Activated CD4-positive, alpha-beta T cell treated with anti-CD3 and anti-CD28 coated beads for 36 hours (primary cell): ENCODE results near the gene TPCN2. TPM values are rescaled to one million over a fixed set of nuclear protein-coding genes. Genes with fewer than 3 reads are reported as not detected.

Experiments used
- ATAC-seq: fragments of 200-7000 bp; cut with Tn5 transposase; one replicate; pipeline ENCODE4 v1.10.0; 2021; ENCODE audit warnings: mild to moderate bottlenecking, moderate library complexity
- CTCF ChIA-PET: fragments of 350-600 bp; sonication (Branson Sonifier 250); formaldehyde crosslinking; loops from one replicate; lab custom pipeline; 2021; ENCODE audit warnings: antibody characterized with exemption; lab: Charles Lee
- POLR2A ChIA-PET: fragments of 350-600 bp; sonication (Branson Sonifier 250); formaldehyde crosslinking; loops from one replicate; lab custom pipeline; 2021; ENCODE audit warnings: antibody characterized with exemption, inconsistent platforms; lab: Charles Lee
- DNase-seq: peaks from one replicate; pipeline ENCODE4 v3.0.0-alpha.2; 2020
- H3K27ac Mint-ChIP-seq: one replicate; pipeline ENCODE4 v1.8.0; 2021; ENCODE audit warnings: mixed read lengths
- H3K27me3 Mint-ChIP-seq: one replicate; pipeline ENCODE4 v1.8.0; 2021; ENCODE audit warnings: mixed read lengths
- H3K36me3 Mint-ChIP-seq: one replicate; pipeline ENCODE4 v1.8.0; 2021; ENCODE audit warnings: low read depth, mixed read lengths
- H3K4me1 Mint-ChIP-seq: one replicate; pipeline ENCODE4 v1.8.0; 2021; ENCODE audit warnings: mixed read lengths
- H3K4me3 Mint-ChIP-seq: one replicate; pipeline ENCODE4 v1.8.0; 2021; ENCODE audit warnings: mild to moderate bottlenecking, moderate library complexity, mixed read lengths
- H3K9me3 Mint-ChIP-seq: one replicate; pipeline ENCODE4 v1.8.0; 2021; ENCODE audit warnings: low read depth, mixed read lengths
- intact Hi-C, 2 experiments: fragments of 100-400 bp; cut with DNase I in 1 of 2; cut with micrococcal nuclease in 1 of 2; formaldehyde crosslinking; loops; one replicate each; pipeline versions ENCODE4 v1.14.2 to v1.15.1; 2022 to 2024; cut with DNase I, micrococcal nuclease
- total RNA-seq, 2 experiments: library from RNA; stranded (reverse); gene quantifications; one replicate each; pipeline ENCODE4 v1.2.3, GENCODE V29; 2021

TPCN2 gene
- total RNA-seq, 2 experiments from 2014 or later = 7.4 to 10.4 TPM

DNA sequence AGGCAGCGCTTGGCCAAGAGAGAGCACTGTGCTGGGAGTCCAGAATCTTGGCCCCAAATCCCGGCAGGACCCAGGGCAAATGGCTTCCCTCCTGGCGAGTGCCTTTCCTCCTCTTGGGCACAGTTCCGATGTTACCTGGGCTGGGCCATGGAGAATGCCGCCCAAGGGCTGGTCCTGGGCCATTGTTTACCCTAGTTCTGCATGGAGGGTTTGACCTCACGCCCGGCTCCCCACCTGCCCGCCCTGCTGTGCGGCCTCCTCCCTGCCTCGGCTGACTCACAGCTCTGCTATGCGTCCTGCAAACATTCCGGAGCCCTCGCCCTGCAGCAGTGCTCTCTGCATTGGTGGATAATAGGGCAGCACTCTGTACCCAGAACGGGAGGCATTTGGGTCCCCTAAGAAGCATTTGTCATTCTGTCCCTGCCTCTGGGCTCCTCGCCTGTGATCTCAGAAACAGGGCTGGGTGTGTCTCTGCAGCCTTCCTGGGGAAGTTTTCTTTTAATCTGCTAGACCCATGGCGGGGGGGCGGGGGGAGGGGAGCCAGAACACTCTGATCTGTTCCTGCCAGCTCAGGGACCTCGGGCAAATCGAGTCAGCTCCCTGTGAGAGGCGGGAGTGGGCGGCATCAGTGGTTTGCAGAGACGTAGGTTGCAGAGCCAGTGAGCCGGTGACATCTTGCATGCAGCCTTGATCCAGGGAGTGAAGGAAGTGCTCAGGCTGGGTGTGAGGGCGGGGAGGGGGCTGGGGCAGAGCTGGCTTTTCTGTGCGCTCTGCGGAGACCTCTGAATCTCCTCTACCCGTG lies 74.1 kb downstream of the TPCN2 start:
- CTCF ChIA-PET = interaction anchor here (0.6 kb wide), 1 partner anchor 74 kb away, joined by 3 read pairs; the partner anchor contains the start of gene TPCN2
- H3K9me3 Mint-ChIP-seq = peaks cover 2% of the 10 kb centered on the region
- intact Hi-C loops = loop anchor here (1.0 to 5.0 kb wide), 7 partner anchors 43 to 424 kb away; no protein-coding TSS in a partner anchor
- H3K27me3 Mint-ChIP-seq = no peaks in the 10 kb centered on the region
- ATAC-seq (peak; percentile 91), DNase-seq (peak; percentile 91)
- H3K4me3 Mint-ChIP-seq = peak overlapping the region; percentile 12
- POLR2A ChIA-PET = no interaction called here
- peak overlapping the region; percentile 19 for H3K27ac Mint-ChIP-seq
- H3K36me3 Mint-ChIP-seq = no peaks in the 10 kb centered on the region
- H3K4me1 Mint-ChIP-seq = peaks cover 41% of the 10 kb centered on the region

GRCh38 chr11:69123593-69124545 lies 75.1 kb downstream of the TPCN2 start:
- H3K27ac Mint-ChIP-seq = peak overlapping the region; percentile 73
- peak; percentile 41 for DNase-seq
- peak; percentile 39 for ATAC-seq

DNA sequence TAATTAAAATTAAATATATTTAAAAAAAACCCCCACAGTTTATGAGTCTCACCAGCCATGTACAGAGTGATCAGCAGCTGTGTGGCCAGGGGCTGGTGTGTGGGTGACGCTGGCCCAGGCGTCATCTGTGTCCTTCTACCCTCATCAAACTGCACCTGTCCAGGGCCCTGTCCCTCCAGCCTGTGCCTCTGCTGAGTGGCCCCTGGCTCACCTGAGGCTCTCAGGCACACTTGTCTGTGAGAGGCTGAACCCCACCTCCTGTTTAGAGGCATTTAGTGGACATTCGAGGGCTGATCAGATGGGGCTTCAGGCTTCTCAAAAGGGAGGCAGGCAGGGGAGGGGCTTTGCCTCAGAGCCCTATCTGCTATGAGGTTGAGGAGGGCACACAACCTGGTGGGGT lies 77.1 kb downstream of the TPCN2 start:
- H3K4me3 Mint-ChIP-seq = no peak overlapping the region

More at GRCh38 chr11:69123593-69124545, 75.1 kb downstream of the TPCN2 start:
- Mint-ChIP-seq H3K9me3 (peaks cover 2% of the 10 kb centered on the region), H3K27me3 (no peaks in the 10 kb centered on the region), H3K4me3 (peak overlapping the region; percentile 12), H3K36me3 (no peaks in the 10 kb centered on the region), H3K4me1 (peaks cover 41% of the 10 kb centered on the region)
- CTCF ChIA-PET = interaction anchor here (0.6 kb wide), 1 partner anchor 79 kb away, joined by 3 read pairs; no protein-coding TSS in a partner anchor
- intact Hi-C loops = loop anchor here (1.0 to 5.0 kb wide), 7 partner anchors 42 to 423 kb away; no protein-coding TSS in a partner anchor
- POLR2A ChIA-PET = interaction anchor here (0.6 kb wide), 1 partner anchor 146 kb away, joined by 3 read pairs; no protein-coding TSS in a partner anchor

GRCh38 chr11:69126286-69126685 lies 77.6 kb downstream of the TPCN2 start:
- Mint-ChIP-seq H3K4me1 (peaks cover 41% of the 10 kb centered on the region), H3K9me3 (peaks cover 2% of the 10 kb centered on the region), H3K27me3 (no peaks in the 10 kb centered on the region), H3K36me3 (no peaks in the 10 kb centered on the region), H3K27ac (no peak overlapping the region), H3K4me3 (no peak overlapping the region)
- intact Hi-C loops = no loop called here
- ChIA-PET POLR2A (no interaction called here), CTCF (no interaction called here)
- DNase-seq (no peak), ATAC-seq (no peak)

More for the DNA sequence above, 77.1 kb downstream of the TPCN2 start:
- no peaks in the 10 kb centered on the region for H3K27me3 Mint-ChIP-seq
- intact Hi-C loops = no loop called here
- H3K36me3 Mint-ChIP-seq = no peaks in the 10 kb centered on the region
- CTCF ChIA-PET = no interaction called here
- POLR2A ChIA-PET = no interaction called here
- no peak for DNase-seq
- H3K4me1 Mint-ChIP-seq = peaks cover 43% of the 10 kb centered on the region
- no peak overlapping the region for H3K27ac Mint-ChIP-seq
- no peak for ATAC-seq
- H3K9me3 Mint-ChIP-seq = peaks cover 2% of the 10 kb centered on the region

GRCh38 chr11:69127081-69127850 lies 78.5 kb downstream of the TPCN2 start:
- DNase-seq (no peak), ATAC-seq (no peak)
- no peaks in the 10 kb centered on the region for H3K36me3 Mint-ChIP-seq
- intact Hi-C loops = no loop called here
- H3K27me3 Mint-ChIP-seq = no peaks in the 10 kb centered on the region
- H3K9me3 Mint-ChIP-seq = peaks cover 2% of the 10 kb centered on the region
- ChIA-PET CTCF (no interaction called here), POLR2A (no interaction called here)
- peaks cover 31% of the 10 kb centered on the region for H3K4me1 Mint-ChIP-seq
- no peak overlapping the region for H3K27ac Mint-ChIP-seq
- no peak overlapping the region for H3K4me3 Mint-ChIP-seq

- CTCF ChIA-PET = no interaction called here
- ATAC-seq (no peak), DNase-seq (no peak)
- Mint-ChIP-seq H3K4me3 (no peak overlapping the region), H3K4me1 (peaks cover 25% of the 10 kb centered on the region), H3K27me3 (no peaks in the 10 kb centered on the region), H3K36me3 (no peaks in the 10 kb centered on the region), H3K9me3 (peaks cover 2% of the 10 kb centered on the region), H3K27ac (no peak overlapping the region)
- intact Hi-C loops = no loop called here
- POLR2A ChIA-PET = no interaction called here
These were observed 79.2 kb downstream of the TPCN2 start for GRCh38 chr11:69127884-69128283.

GRCh38 chr11:69129053-69129452 lies 80.3 kb downstream of the TPCN2 start:
- Mint-ChIP-seq H3K4me1 (peaks cover 16% of the 10 kb centered on the region), H3K4me3 (no peak overlapping the region), H3K36me3 (no peaks in the 10 kb centered on the region), H3K27ac (no peak overlapping the region), H3K9me3 (peaks cover 7% of the 10 kb centered on the region), H3K27me3 (no peaks in the 10 kb centered on the region)
- POLR2A ChIA-PET = no interaction called here
- DNase-seq (no peak), ATAC-seq (no peak)
- intact Hi-C loops = no loop called here
- CTCF ChIA-PET = interaction anchor here (1.3 kb wide), 1 partner anchor 10 kb away, joined by 3 read pairs; no protein-coding TSS in a partner anchor

GRCh38 chr11:69129647-69130046 lies 80.9 kb downstream of the TPCN2 start:
- Mint-ChIP-seq H3K36me3 (no peaks in the 10 kb centered on the region), H3K4me3 (no peak overlapping the region), H3K27ac (no peak overlapping the region), H3K4me1 (peaks cover 12% of the 10 kb centered on the region), H3K27me3 (no peaks in the 10 kb centered on the region), H3K9me3 (peaks cover 7% of the 10 kb centered on the region)
- ChIA-PET POLR2A (no interaction called here), CTCF (interaction anchor here (1.3 kb wide), 1 partner anchor 9 kb away, joined by 3 read pairs; no protein-coding TSS in a partner anchor)
- intact Hi-C loops = no loop called here
- DNase-seq (no peak), ATAC-seq (no peak)

DNA sequence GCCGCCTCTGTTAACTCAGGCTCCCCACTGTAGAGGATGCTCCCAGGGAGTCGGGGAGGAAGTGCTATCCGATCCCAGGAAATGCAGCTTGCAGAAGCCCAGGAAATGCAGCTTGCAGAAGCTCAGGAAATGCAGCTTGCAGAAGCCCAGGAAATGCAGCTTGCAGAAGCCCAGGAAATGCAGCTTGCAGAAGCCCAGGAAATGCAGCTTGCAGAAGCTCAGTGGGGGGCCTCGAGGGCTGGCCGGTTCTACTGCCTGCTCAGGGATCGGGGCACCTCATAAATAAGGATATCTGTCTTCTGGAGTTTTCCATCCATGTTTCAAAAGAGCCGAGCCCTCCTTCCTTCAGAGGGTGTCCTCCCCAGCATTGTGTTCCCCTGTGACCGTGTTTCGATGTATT lies 81.9 kb downstream of the TPCN2 start:
- Mint-ChIP-seq H3K9me3 (peaks cover 7% of the 10 kb centered on the region), H3K27ac (no peak overlapping the region), H3K4me3 (no peak overlapping the region), H3K27me3 (no peaks in the 10 kb centered on the region), H3K36me3 (no peaks in the 10 kb centered on the region), H3K4me1 (peaks cover 12% of the 10 kb centered on the region)
- intact Hi-C loops = no loop called here
- ChIA-PET POLR2A (no interaction called here), CTCF (interaction anchor here (1.2 kb wide), 1 partner anchor 10 kb away, joined by 4 read pairs; no protein-coding TSS in a partner anchor)
- DNase-seq = no peak
- no peak for ATAC-seq

- Mint-ChIP-seq H3K4me3 (no peak overlapping the region), H3K27ac (no peak overlapping the region), H3K36me3 (peaks cover 4% of the 10 kb centered on the region), H3K4me1 (peaks cover 17% of the 10 kb centered on the region), H3K27me3 (no peaks in the 10 kb centered on the region), H3K9me3 (peaks cover 12% of the 10 kb centered on the region)
- DNase-seq (no peak), ATAC-seq (no peak)
- ChIA-PET CTCF (interaction anchor here (0.7 to 1.2 kb wide), 2 partner anchors 10 to 15 kb away, joined by 4 read pairs; no protein-coding TSS in a partner anchor), POLR2A (interaction anchor here (0.7 kb wide), 1 partner anchor 35 kb away, joined by 3 read pairs; no protein-coding TSS in a partner anchor)
- intact Hi-C loops = no loop called here
These were observed 82.4 kb downstream of the TPCN2 start for GRCh38 chr11:69131121-69131566.
